ENCODE data around the gene PLGRKT.
"Not testable (repeated sequence)": the region's sequence is repeated elsewhere in the genome, so short reads cannot be mapped to it uniquely, and the experiment has no call there.

PLGRKT gene

GRCh38 chr9:5429873-5430564 is 7.7 kb downstream of the PLGRKT start:
- DNase-seq (ENCODE audit: low read depth), result no peak

- no peak for DNase-seq (ENCODE audit: low read depth)
Measured at GRCh38 chr9:5428794-5429528, 8.8 kb downstream of the PLGRKT start.

DNA sequence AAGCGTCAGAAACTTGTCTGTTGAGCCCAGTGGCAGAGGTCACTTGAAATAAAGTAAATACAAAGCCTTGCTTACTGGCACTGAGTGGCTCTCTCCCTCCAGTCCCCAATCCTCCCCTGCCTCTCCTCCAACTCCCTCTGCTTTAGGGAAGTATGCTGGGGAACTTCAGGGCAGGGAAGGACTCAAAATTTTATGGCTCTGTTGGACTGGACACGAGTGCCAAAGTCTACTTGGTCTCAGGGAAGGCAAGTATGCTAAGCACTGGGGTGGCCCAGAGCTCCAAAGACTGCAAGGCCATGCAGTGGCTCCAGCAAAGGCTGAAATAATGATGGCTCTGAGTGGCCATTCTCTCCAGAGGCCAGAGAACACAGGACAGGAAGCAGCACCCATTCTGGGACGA is 9.6 kb downstream of the PLGRKT start:
- no peak for DNase-seq (ENCODE audit: low read depth)

DNA sequence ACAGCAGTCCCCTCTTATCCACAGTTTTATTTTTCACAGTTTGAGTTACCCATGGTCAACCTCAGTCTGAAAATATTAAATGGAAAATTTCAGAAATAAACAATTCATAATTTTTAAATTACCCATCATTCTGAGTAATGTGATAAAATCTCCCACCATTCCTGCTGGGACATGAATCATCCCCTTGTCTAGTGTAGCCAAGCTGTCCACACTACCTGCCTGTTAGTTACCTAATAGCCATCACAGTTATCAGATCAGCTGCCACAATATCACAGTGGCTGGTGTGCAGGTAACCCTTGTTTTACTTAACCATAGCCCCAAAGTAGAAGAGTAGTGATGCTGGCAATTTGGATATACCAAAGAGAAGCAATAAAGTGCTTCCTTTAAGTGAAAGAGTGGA is 10.7 kb downstream of the PLGRKT start:
- DNase-seq (ENCODE audit: low read depth), result no peak

DNA sequence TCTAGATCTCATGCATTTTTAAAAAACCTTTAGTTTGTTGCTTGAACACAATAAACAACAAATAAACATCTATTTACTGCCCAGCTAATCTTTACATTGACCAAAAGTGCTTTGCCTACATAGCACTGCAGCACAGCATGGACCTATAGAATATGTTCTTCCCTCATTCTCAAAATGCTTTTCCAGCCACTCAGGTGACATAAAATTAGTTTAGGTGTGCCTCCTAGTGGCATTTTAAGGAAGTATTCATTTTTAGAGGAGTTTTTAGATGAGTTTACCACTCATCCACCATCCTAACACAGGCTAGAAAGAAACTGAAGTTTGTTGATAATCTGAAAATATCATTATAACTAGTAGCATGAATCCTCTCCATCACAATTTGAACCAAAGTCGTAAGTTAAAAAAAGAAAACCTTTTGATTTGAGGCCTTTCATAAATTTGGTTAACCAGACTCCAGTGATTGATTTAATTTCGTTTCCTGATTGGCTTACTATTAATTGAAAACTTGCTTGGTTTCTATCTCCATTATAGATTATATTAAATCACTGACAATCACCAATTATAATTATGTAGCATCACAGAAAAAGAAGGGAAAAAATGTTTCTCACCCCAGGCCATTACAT is 12.6 kb downstream of the PLGRKT start:
- DNase-seq (ENCODE audit: low read depth), result no peak

GRCh38 chr9:5422276-5422675 is 15.4 kb downstream of the PLGRKT start:
- DNase-seq (ENCODE audit: low read depth), result no peak

DNA sequence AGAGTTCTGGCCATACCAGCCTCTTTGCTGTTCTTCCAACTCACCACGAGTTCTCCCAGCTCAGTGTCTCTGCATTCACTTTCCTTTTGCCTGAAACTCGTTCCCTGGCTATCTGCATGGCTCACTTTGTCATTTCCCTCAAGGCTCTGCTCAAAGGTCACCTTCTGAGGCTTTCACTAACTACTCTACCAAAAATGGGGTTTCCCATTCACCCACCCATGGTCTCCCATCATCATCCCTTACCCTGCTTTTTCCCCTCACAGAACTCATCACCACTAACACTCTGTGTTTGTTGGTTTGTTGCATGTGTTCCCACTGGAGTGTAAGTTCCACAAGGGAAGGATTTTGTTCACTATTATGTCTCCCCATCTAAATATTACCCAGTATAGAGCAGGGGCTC is 16.6 kb downstream of the PLGRKT start:
- DNase-seq (ENCODE audit: low read depth), result no peak

- no peak for DNase-seq (ENCODE audit: low read depth)
Measured at GRCh38 chr9:5419987-5420386, 17.7 kb downstream of the PLGRKT start.

DNA sequence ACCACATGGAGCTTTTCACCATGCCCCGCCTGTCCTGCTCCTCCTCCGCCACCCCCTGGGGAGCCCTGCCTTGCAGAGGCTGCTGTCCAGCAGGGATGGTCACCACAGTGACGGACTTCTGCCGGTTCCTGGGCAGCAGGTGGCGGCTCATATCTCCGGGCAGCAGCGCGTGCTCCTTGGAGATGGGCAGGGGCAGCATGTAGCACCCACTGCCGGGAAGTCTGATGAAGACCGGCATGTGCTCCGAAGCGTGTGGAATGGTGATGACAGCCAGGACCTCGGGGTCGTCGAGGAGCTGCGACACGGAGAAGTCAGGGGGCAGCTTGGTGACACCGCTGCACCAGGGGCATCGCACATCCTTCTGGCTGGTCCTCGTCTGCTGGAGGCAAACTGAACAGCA is 19.2 kb downstream of the PLGRKT start:
- DNase-seq (ENCODE audit: low read depth), result no peak

GRCh38 chr9:5416953-5417352 is 20.8 kb downstream of the PLGRKT start:
- DNase-seq (ENCODE audit: low read depth), result no peak

DNA sequence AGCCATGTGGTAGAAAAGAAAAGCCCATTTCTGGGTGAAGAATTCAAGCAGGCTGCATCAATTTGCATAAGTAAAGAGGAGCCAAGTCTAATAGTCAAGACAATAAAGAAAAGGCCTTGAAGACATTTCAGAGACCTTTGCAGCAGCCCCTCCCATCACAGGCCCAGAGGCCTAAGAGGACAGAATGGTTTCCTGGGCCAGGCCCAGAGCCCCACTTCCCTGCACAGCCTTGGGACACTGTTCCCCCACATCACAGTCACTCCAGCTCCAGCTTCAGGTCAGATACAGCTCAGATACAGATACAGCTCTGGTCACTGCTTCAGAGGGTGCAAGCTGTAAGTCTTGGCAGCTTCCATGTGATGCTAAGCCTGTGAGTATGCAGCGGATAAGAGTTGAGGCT is 29.1 kb downstream of the PLGRKT start:
- no peak for DNase-seq (ENCODE audit: low read depth)

- no peak for DNase-seq (ENCODE audit: low read depth)
Measured at GRCh38 chr9:5402217-5402616, 35.5 kb downstream of the PLGRKT start.

- not testable (repeated sequence) for DNase-seq (ENCODE audit: low read depth)
Measured at GRCh38 chr9:5397547-5397946, 40.2 kb downstream of the PLGRKT start.

DNA sequence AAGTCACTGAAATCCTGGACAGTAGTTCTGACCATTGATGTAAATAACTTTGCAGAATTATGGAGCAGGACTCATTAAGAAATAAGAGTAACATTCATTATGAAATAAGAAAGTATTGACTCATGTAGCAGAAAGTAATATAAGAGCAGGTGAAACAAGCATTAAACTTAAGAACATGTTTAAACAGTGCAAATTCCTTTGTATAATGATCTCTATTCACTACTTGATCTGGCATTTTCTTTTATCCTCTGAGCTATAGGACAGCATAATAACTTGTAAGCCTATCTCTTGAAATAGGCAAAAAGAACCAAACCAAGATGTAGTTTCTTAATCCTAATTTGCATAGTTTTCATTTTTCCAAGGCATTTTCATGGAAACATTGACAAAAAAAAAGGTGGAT is 42.3 kb downstream of the PLGRKT start:
- no peak for DNase-seq (ENCODE audit: low read depth)

DNA sequence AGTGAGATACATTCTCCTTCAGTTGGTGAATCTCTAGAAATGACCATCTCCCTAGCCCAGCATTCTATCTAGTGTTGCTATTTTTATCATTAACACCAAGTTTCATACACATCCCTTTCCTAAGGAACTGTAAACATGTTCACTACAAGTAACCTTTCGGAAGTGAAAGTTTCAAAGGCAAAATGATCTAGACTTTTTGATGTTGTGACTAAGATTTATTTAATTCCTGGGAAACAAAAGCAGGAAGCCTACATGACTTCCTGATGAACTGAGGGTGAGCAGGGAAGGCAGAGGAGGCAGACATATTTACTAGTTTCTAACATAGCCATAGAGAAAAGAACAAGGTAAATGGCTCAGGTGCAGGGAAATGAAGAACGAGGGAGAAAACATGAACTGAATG is 43.7 kb downstream of the PLGRKT start:
- not testable (repeated sequence) for DNase-seq (ENCODE audit: low read depth)

- no peak for DNase-seq (ENCODE audit: low read depth)
Measured at GRCh38 chr9:5393497-5393896, 44.2 kb downstream of the PLGRKT start.

DNA sequence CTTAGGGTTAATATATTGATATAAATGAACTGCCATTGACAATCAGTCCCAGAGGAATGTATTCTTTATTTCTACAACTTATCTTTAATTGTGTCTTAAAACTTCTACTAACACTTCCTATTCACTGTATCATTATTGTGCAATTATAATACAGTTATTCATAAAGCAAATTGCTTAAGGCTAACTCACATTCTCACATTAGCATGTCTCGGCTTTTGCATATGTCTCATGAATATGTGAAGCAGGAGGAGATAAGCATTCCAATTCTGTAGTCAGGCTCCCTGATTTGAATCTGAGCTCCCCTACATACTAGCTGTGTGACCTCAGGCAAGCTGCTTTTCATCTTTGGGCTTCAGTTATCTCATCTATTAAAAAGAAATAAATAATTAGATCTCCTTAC is 45.4 kb downstream of the PLGRKT start:
- no peak for DNase-seq (ENCODE audit: low read depth)

GRCh38 chr9:5389109-5389732 is 48.5 kb downstream of the PLGRKT start:
- no peak for DNase-seq (ENCODE audit: low read depth)

- no peak for DNase-seq (ENCODE audit: low read depth)
Measured at GRCh38 chr9:5388026-5388819, 49.5 kb downstream of the PLGRKT start.

- no peak for DNase-seq (ENCODE audit: low read depth)
Measured at GRCh38 chr9:5384436-5384835, 53.3 kb downstream of the PLGRKT start.

DNA sequence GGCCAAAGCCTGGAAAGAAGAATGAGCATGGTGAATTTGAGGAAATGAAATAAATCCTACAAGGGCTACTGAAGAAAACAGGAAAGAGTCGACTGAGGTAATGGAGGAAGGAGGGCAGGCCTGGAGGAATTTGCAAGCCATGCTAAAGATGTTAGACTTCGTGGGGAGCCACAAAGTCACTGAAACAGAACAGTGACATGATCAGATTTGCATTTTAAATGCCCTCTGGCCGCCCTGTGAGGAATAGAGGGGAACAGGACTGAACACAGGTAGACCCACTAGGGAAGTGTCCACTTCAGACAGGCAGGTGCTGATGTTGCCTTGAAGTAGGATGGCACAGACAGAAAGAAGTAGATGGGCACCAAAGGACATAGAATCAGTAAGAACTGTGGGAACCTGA is 55.2 kb downstream of the PLGRKT start:
- DNase-seq (ENCODE audit: low read depth), result no peak
